Spleen (tissue), 7 donors: Measurements from ENCODE around the gene RTP2.

Experiments used
- POLR2A ChIP-seq, 3 donors: fragments of 450-650 bp; IDR thresholded peaks; one replicate each; pipeline ENCODE4 v1.5.1; 2017; ENCODE audit warnings: antibody characterized with exemption in 3 of 3, mild to moderate bottlenecking in 1 of 3
- TF ChIP-seq, protein P1 (sequence below), 11 experiments: fragments of 200-600 bp in 7 of 11; fragments of 450-650 bp in 4 of 11; sonication (generic) in 4 of 11; IDR thresholded peaks in 8 of 11; conservative IDR thresholded peaks in 3 of 11; 1 replicate in 7 of 11; 2 replicates in 4 of 11; pipeline versions ENCODE4 v1.4.0 to v1.8.0; 2016 to 2021; ENCODE audit warnings: antibody characterized with exemption in 11 of 11, inconsistent platforms in 4 of 11, mild to moderate bottlenecking in 1 of 11
- donor health status: DM: no; HTN: no; CAD: no; lungs with moderate emphysema.
- donor health status: DM: no; HTN: no; CAD: no.
- donor health status: DM: no; HTN: no; CAD: no.

GRCh38 chr3:187746059-187746441 lies 43.7 kb upstream of the RTP2 start:
- TF ChIP-seq, protein P1, sequence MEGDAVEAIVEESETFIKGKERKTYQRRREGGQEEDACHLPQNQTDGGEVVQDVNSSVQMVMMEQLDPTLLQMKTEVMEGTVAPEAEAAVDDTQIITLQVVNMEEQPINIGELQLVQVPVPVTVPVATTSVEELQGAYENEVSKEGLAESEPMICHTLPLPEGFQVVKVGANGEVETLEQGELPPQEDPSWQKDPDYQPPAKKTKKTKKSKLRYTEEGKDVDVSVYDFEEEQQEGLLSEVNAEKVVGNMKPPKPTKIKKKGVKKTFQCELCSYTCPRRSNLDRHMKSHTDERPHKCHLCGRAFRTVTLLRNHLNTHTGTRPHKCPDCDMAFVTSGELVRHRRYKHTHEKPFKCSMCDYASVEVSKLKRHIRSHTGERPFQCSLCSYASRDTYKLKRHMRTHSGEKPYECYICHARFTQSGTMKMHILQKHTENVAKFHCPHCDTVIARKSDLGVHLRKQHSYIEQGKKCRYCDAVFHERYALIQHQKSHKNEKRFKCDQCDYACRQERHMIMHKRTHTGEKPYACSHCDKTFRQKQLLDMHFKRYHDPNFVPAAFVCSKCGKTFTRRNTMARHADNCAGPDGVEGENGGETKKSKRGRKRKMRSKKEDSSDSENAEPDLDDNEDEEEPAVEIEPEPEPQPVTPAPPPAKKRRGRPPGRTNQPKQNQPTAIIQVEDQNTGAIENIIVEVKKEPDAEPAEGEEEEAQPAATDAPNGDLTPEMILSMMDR (IDR thresholded peaks at IDR 0.05 in 8 of 11, conservative IDR thresholded peaks at IDR 0.05 in 3 of 11): no peak
- no peak for TF ChIP-seq POLR2A (IDR thresholded peaks at IDR 0.05)
